Cardiac muscle cell (in vitro differentiated cells and primary cell): Measurements from ENCODE around the gene BLTP2. TPM values are rescaled to one million over a fixed set of nuclear protein-coding genes. Genes with fewer than 3 reads are reported as not detected.

ENCODE experiments used
- DNase-seq, 2 donors: peaks; one replicate each; pipeline versions ENCODE4 v3.0.0 to v3.0.0-alpha.2; 2010 to 2017; ENCODE audit warnings: low read depth in 1 of 2, low spot score in 1 of 2
- H3K27ac ChIP-seq: fragments of 200-600 bp; sonication (generic); 2 replicates; pipeline ENCODE4 v1.5.1; 2016
- H3K27me3 ChIP-seq: fragments of 200-600 bp; sonication (generic); 2 replicates; pipeline ENCODE4 v1.6.0; 2016; ENCODE audit warnings: control low read depth
- H3K36me3 ChIP-seq: fragments of 200-600 bp; sonication (generic); 2 replicates; pipeline ENCODE4 v1.5.1; 2016; ENCODE audit warnings: control low read depth
- H3K4me1 ChIP-seq: fragments of 200-600 bp; sonication (generic); 2 replicates; pipeline ENCODE4 v1.8.1; 2017; ENCODE audit warnings: low read depth, mild to moderate bottlenecking, mixed run types
- H3K4me3 ChIP-seq: fragments of 200-600 bp; sonication (generic); 2 replicates; pipeline ENCODE4 v1.5.1; 2016; ENCODE audit warnings: mild to moderate bottlenecking
- H3K9me3 ChIP-seq: fragments of 200-600 bp; sonication (generic); 2 replicates; pipeline ENCODE4 v1.5.1; 2017; ENCODE audit warnings: low read depth, mild to moderate bottlenecking, control low read depth
- CTCF ChIP-seq: IDR thresholded peaks from 2 replicates; pipeline ENCODE4 v1.5.1; 2012; ENCODE audit warnings: low read depth, mild to moderate bottlenecking, low read length
- polyA plus RNA-seq: library from polyadenylated mRNA; unstranded; fragments of >200 nt; fragmentation: Nextera tagmentation; extraction: Ambion mirVana; gene quantifications from 2 replicates; pipeline ENCODE4 v1.2.1, GENCODE V29; 2016
- total RNA-seq: library from RNA; depleted of rRNA; stranded (reverse); fragments of >200 nt; gene quantifications from 2 replicates; pipeline ENCODE4 v1.2.3, GENCODE V29; 2016

Gene BLTP2
- total and polyA plus RNA-seq, 2 experiments from 2014 or later, result 49.2 to 67.3 TPM

- H3K27ac ChIP-seq, result no peak overlapping the region
- no peaks in the 10 kb centered on the region for H3K4me1 ChIP-seq
- DNase-seq, result no peak
- no peaks in the 10 kb centered on the region for H3K9me3 ChIP-seq
- H3K27me3 ChIP-seq, result no peaks in the 10 kb centered on the region
- peaks cover 53% of the 10 kb centered on the region for H3K36me3 ChIP-seq
- TF ChIP-seq CTCF, result no peak
- no peak overlapping the region for H3K4me3 ChIP-seq
These were observed 20.8 kb downstream of the BLTP2 start for GRCh38 chr17:28624148-28624547.

- no peak for DNase-seq
- Histone ChIP-seq H3K9me3 (no peaks in the 10 kb centered on the region), H3K27ac (no peak overlapping the region), H3K36me3 (peaks cover 57% of the 10 kb centered on the region), H3K27me3 (no peaks in the 10 kb centered on the region), H3K4me1 (no peaks in the 10 kb centered on the region), H3K4me3 (no peak overlapping the region)
- no peak for TF ChIP-seq CTCF
These were observed 21.3 kb downstream of the BLTP2 start for GRCh38 chr17:28623696-28624095.

DNA sequence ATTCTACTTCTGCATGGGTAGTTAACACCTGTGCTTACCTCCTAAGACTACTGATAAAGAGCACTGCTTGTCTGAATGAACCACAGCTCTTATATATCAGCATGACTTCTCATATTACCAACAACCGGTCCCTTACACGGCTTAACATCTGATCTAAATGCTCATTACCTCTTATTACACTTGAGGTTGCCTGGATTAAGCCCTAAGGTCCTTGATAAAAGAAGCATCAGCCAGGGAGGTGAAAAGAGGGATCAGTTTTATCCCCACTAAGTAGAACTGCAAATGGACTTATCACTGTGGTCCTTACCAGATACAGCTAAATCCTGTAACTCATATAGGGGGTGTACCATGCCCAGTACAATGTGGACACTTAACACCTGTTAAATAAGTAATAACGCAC, 22.8 kb downstream of the BLTP2 start:
- TF ChIP-seq CTCF, result no peak
- H3K27ac ChIP-seq, result no peak overlapping the region
- DNase-seq, result no peak
- no peaks in the 10 kb centered on the region for H3K4me1 ChIP-seq
- no peaks in the 10 kb centered on the region for H3K27me3 ChIP-seq
- H3K36me3 ChIP-seq, result peaks cover 71% of the 10 kb centered on the region
- no peak overlapping the region for H3K4me3 ChIP-seq
- H3K9me3 ChIP-seq, result no peaks in the 10 kb centered on the region

GRCh38 chr17:28620010-28620409, 24.9 kb downstream of the BLTP2 start:
- no peak overlapping the region for H3K27ac ChIP-seq
- H3K27me3 ChIP-seq, result no peaks in the 10 kb centered on the region
- no peak for DNase-seq
- no peak overlapping the region for H3K4me3 ChIP-seq
- H3K9me3 ChIP-seq, result no peaks in the 10 kb centered on the region
- no peaks in the 10 kb centered on the region for H3K4me1 ChIP-seq
- TF ChIP-seq CTCF, result no peak
- H3K36me3 ChIP-seq, result peaks cover 87% of the 10 kb centered on the region

DNA sequence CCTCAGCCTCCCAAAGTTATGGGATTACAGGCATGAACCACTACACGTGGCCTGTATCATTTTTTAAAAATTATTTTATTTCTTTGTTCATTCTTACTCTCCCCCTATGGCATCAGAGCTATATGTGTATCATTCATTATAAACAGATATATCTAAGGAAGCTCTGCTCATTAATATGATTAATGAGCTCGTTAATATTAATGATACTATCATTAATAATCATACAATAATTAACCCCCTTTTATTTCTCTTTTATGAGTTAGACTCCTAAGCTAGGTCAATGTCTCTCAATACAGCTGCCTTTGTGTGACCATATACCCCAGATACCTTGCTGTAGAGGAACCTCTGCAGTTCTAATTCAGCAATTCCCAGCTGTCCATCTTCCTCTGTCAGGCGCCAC, 26.5 kb downstream of the BLTP2 start:
- no peaks in the 10 kb centered on the region for H3K4me1 ChIP-seq
- DNase-seq, result no peak
- no peaks in the 10 kb centered on the region for H3K9me3 ChIP-seq
- no peak overlapping the region for H3K27ac ChIP-seq
- H3K36me3 ChIP-seq, result peaks cover 88% of the 10 kb centered on the region
- TF ChIP-seq CTCF, result no peak
- no peaks in the 10 kb centered on the region for H3K27me3 ChIP-seq
- H3K4me3 ChIP-seq, result no peak overlapping the region

DNA sequence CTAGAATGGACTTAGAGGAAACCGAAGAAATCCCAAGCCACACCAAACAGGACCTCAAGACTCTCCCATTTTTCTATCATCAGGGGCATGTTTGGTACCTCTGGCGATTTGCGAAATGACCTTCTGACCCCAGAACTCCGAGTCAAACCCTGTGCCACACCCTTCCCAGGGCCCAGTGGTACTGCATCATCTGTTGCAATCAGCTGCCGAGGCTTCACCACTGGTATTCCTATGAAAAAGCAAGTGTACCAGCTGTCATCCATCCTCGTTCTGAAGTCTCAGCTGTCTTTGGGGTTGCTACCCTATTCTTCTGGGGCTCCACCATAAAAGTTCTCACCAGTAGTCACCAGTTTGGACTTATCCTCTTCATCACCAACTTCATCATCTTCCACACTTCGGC, 28.7 kb downstream of the BLTP2 start:
- Histone ChIP-seq H3K9me3 (no peaks in the 10 kb centered on the region), H3K27ac (no peak overlapping the region), H3K36me3 (peaks cover 67% of the 10 kb centered on the region), H3K4me3 (no peak overlapping the region), H3K4me1 (no peaks in the 10 kb centered on the region), H3K27me3 (no peaks in the 10 kb centered on the region)
- TF ChIP-seq CTCF, result no peak
- DNase-seq, result no peak
